Adipocyte (in vitro differentiated cells): ENCODE data around the gene ANGPT4.
A peak's percentile ranks its signal among the peaks of the same experiment; 100 is the strongest.
"Not testable (repeated sequence)": the region's sequence is repeated elsewhere in the genome, so short reads cannot be mapped to it uniquely, and the experiment has no call there.

Source experiments
- DNase-seq: peaks from one replicate; pipeline ENCODE4 v3.0.0-alpha.2; 2015; ENCODE audit warnings: low read depth
- H3K27me3 ChIP-seq: replicated peaks from 2 replicates; pipeline ENCODE4 v1.7.0; 2013; ENCODE audit warnings: mild to moderate bottlenecking, low read length, moderate library complexity; ENCODE audit not compliant: control insufficient read depth, insufficient read depth
- H3K36me3 ChIP-seq: 2 replicates; pipeline ENCODE4 v1.7.0; 2013; ENCODE audit warnings: low read length, mild to moderate bottlenecking, moderate library complexity; ENCODE audit not compliant: control insufficient read depth, insufficient read depth, severe bottlenecking
- H3K4me1 ChIP-seq: 2 replicates; pipeline ENCODE4 v1.7.0; 2013; ENCODE audit warnings: mild to moderate bottlenecking, low read length, moderate library complexity; ENCODE audit not compliant: control insufficient read depth, insufficient read depth
- H3K4me3 ChIP-seq: 2 replicates; pipeline ENCODE4 v1.7.0; 2013; ENCODE audit warnings: mild to moderate bottlenecking, low read length, moderate library complexity
- H3K9ac ChIP-seq: 2 replicates; pipeline ENCODE4 v1.7.0; 2013; ENCODE audit warnings: mild to moderate bottlenecking, low read length, moderate library complexity
- H3K9me3 ChIP-seq: 2 replicates; pipeline ENCODE4 v1.7.0; 2013; ENCODE audit warnings: mild to moderate bottlenecking, low read length, moderate library complexity; ENCODE audit not compliant: control insufficient read depth

ANGPT4 gene

DNA sequence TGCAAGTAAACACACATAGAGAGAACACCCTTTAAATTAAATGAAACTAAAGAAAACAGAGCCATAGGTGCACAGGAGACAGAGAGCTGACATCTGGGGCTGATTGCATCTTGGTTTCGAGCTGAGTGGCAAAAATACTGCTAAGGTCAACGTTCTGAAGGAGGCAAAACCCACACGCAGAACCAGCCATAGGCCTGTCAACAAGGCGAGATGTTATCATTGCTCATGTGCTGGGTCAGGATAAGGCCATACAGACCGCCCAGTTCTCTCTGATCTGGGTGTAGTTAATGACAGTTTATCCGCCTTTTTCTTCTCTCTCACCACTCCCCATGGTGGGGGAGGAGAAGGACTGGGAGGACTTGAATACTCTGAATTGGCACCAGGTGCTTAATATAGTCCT lies 87.1 kb downstream of the ANGPT4 start:
- H3K27me3 ChIP-seq = no peaks in the 10 kb centered on the region
- DNase-seq = no peak

DNA sequence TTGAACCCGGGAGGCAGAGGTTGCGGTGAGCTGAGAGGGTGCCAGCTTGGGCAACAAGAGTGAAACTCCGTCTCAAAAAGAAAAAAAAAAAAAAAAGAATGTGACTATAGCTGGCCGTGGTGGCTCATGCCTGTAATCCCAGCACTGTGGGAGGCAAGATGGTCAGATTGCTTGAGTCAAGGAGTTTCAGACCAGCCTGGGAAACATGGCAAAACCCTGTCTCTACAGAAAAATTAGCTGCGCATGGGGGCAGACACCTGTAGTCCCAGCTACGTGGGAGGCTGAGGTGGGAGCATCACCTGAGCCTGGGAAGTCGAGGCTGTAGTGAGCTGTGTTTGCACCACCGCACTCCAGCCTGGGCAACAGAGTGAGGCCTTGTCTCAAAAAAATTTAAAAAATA lies 88.2 kb downstream of the ANGPT4 start:
- not testable (repeated sequence) for DNase-seq, H3K27me3 ChIP-seq, H3K36me3 ChIP-seq, H3K4me3 ChIP-seq, H3K9ac ChIP-seq, H3K9me3 ChIP-seq
- H3K4me1 ChIP-seq = peaks cover 37% of the 10 kb centered on the region

More for the DNA sequence above, 87.1 kb downstream of the ANGPT4 start:
- Histone ChIP-seq H3K36me3 (no peaks in the 10 kb centered on the region), H3K4me1 (peaks cover 39% of the 10 kb centered on the region), H3K9ac (peak overlapping the region; percentile 71), H3K9me3 (peaks cover 4% of the 10 kb centered on the region), H3K4me3 (peak overlapping the region; percentile 55)

DNA sequence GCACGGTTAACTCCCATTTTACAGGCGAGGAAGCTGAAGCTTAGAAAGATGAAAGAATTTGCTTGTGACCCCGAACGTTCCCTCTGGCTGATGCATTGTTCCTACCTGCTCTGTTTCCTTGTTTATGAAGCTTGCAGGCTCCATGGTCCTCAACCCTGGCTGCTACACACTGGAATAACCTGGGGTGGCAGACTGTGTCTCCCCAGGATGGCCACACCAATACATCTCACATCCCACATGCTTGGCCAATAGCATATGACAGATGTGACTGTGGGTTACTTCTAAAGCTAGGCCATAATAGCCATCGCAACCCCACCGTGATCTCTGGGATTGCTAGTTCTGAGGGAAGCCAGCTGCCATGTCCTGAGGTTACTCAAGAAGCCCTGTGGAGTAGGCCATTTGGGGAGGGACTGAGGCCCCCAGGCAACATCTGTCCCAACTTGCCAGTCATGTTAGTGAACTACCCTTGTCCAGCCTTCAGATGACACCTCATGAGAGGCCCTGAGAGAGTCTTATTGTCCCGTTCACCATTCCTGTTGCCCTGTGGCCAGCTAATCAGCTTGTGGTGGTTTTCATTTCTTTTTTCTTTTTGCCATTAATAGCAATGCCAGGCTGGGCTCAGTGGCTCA lies 89.3 kb downstream of the ANGPT4 start:
- Histone ChIP-seq H3K4me3 (no peak overlapping the region), H3K27me3 (no peaks in the 10 kb centered on the region), H3K9ac (no peak overlapping the region), H3K4me1 (peaks cover 33% of the 10 kb centered on the region), H3K36me3 (no peaks in the 10 kb centered on the region), H3K9me3 (peaks cover 4% of the 10 kb centered on the region)
- no peak for DNase-seq

DNA sequence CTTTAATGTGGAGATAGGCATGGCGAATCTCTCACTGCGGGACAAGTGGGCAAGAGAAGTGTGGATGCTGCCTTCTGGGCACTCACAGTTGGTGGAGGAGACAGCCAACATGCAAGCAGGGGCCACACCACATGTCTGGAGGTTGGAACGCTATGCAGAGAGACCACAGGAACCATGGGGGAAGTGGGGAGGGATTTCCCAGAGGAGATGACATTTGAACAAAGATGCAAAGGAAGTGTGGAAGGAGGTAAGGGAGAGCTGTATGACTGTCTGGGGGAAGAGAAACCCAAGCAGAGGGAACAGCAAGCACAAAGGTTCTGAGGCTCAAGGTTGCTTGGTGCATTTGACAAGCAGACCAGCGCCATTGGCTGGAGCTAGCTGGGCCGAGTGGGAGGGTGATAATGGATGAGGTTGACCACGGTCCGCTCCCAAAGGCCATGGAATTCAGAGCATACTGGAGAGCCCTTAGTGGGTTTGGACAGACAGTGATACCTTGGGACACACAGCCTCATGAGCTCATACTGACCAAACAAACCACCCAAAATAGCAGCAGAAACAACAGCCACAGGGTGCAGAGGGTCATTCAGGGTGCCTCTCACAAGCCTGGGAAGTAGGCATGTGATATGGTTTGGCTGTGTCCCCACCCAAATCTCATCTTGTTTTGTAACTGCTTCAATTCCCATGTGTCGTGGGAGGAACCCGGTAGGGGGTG lies 90.3 kb downstream of the ANGPT4 start:
- H3K4me1 ChIP-seq = peaks cover 26% of the 10 kb centered on the region
- no peak overlapping the region for H3K9ac ChIP-seq
- H3K9me3 ChIP-seq = peaks cover 4% of the 10 kb centered on the region
- no peaks in the 10 kb centered on the region for H3K27me3 ChIP-seq
- H3K4me3 ChIP-seq = no peak overlapping the region
- H3K36me3 ChIP-seq = no peaks in the 10 kb centered on the region
- DNase-seq = no peak

DNA sequence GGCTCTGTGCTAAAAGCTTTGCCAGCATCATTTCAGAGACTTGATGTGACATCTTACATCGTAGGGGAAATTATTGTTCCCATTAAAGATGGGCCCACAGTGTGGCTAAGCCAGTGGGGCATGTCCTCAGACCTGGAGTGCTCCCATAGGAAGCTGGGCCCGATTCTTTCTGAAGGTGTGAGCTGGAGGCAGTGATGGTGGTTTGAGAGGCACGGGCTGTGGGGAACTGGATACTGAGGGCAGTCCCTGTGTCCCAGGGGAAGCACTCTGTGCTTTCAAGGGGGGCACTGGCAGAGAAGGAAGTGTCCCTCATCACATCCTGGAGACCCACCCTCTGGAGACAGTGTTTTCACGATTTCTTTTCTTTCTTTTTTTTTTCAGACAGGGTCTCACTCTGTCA lies 91.2 kb downstream of the ANGPT4 start:
- Histone ChIP-seq H3K27me3 (peaks cover 3% of the 10 kb centered on the region), H3K4me1 (peaks cover 19% of the 10 kb centered on the region), H3K9ac (no peak overlapping the region), H3K9me3 (peaks cover 4% of the 10 kb centered on the region), H3K4me3 (no peak overlapping the region), H3K36me3 (no peaks in the 10 kb centered on the region)
- DNase-seq = no peak

DNA sequence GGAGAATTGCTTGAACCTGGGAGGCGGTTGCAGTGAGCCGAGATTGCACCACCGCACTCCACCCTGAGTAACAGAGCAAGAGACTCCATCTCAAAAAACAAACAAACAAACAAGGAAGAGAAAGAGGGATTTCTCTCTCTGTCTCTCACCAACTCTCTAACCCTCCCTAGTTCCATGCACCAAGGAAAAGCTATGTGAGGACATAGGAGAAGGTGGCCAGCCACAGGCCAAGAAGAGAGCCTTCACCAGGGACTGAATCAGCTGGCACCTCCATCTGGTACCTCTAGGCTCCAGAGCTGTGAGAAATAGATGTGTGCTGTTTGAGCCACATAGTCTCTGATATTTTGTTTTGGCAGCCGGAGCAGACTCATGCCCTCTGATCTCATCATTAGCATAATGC lies 91.6 kb downstream of the ANGPT4 start:
- H3K4me1 ChIP-seq = peaks cover 15% of the 10 kb centered on the region
- peaks cover 4% of the 10 kb centered on the region for H3K9me3 ChIP-seq

DNA sequence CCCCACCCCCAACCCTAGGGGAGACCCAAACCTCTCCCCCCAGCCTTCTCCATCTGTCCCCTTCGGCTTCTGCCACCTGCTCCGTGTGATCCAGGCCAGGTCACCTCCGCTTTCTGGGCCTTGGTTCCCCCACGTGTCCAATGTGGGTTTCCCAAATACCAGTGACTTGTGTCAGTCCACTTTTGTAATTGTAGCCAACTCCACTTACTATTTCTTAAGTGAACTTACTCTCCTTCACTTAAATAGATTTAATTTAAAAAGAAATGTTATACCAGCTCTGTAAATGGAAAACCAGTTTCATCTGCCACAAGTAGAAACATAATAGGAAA lies 92.6 kb downstream of the ANGPT4 start:
- DNase-seq = no peak
- Histone ChIP-seq H3K9me3 (peaks cover 4% of the 10 kb centered on the region), H3K27me3 (peaks cover 6% of the 10 kb centered on the region), H3K4me1 (peaks cover 7% of the 10 kb centered on the region), H3K36me3 (no peaks in the 10 kb centered on the region), H3K9ac (no peak overlapping the region), H3K4me3 (no peak overlapping the region)

More for the DNA sequence above, 91.6 kb downstream of the ANGPT4 start:
- Histone ChIP-seq H3K36me3 (no peaks in the 10 kb centered on the region), H3K4me3 (no peak overlapping the region), H3K27me3 (peaks cover 6% of the 10 kb centered on the region), H3K9ac (no peak overlapping the region)
- no peak for DNase-seq

DNA sequence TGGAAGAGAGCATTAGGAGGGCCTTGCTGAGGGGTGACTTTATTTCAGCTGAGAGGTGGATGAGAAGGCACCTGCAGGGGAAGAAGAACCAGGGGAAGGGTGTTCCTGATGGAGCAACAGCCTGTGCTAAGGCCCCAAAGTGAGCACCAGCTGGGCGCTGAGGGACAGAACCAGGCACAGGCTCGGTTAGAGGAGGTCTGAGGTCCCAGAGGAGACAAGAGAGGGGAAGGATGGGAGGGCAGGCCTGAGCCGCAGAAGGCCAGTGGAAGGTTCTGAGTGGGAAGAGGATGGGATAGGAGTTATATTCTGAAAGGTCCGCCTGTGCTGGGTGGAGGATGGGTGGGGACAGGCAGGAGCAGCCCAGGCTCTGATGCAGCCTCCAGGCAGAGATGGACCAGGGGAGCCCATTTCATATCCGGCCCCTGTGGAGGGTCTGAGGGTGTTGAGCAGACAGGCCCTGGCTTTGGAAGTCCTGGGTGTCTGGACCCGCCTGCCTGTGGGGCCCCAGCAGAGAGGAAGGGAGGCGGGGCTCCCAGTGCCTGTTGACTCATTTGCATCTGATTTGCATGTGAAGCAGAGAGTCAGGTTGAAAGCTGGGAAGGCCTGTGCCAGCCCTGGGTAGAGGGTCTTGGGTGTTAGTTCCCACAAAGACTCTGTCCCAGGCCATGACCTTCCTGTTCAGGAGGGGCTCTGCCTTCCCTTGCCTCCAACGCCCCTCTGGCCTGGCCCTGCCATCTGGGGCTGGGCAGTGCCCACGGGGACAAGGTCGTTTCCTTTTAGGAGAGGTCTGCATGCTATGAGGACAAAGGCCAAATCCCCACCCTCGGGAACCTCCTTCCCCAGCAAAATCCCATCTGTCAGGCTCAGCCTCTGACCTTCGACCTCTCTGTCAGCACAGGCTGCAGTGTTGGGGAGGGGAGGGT lies 93.2 kb downstream of the ANGPT4 start:
- H3K36me3 ChIP-seq = no peaks in the 10 kb centered on the region
- no peak overlapping the region for H3K4me3 ChIP-seq
- H3K27me3 ChIP-seq = peaks cover 6% of the 10 kb centered on the region
- no peak for DNase-seq
- peaks cover 7% of the 10 kb centered on the region for H3K4me1 ChIP-seq
- peaks cover 4% of the 10 kb centered on the region for H3K9me3 ChIP-seq
- no peak overlapping the region for H3K9ac ChIP-seq

DNA sequence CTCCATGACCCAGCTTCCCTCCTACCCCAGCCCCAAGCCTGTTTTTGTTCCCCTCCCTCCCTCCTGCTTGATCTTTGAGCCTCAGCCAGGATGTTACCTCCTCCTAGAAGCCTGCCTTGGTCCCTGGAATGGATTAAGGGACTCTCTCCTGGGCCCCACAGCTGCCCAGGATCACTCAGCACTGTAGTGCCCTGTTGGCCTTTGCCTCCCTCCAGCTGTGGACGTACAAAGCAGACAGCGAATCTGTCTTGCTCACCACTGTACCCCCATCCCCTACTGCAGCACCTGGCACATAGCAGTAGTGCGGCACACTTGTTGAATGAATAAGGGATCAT lies 94.4 kb downstream of the ANGPT4 start:
- Histone ChIP-seq H3K9me3 (peaks cover 4% of the 10 kb centered on the region), H3K4me3 (no peak overlapping the region), H3K27me3 (peaks cover 6% of the 10 kb centered on the region), H3K9ac (no peak overlapping the region), H3K4me1 (peaks cover 7% of the 10 kb centered on the region), H3K36me3 (no peaks in the 10 kb centered on the region)
- no peak for DNase-seq

DNA sequence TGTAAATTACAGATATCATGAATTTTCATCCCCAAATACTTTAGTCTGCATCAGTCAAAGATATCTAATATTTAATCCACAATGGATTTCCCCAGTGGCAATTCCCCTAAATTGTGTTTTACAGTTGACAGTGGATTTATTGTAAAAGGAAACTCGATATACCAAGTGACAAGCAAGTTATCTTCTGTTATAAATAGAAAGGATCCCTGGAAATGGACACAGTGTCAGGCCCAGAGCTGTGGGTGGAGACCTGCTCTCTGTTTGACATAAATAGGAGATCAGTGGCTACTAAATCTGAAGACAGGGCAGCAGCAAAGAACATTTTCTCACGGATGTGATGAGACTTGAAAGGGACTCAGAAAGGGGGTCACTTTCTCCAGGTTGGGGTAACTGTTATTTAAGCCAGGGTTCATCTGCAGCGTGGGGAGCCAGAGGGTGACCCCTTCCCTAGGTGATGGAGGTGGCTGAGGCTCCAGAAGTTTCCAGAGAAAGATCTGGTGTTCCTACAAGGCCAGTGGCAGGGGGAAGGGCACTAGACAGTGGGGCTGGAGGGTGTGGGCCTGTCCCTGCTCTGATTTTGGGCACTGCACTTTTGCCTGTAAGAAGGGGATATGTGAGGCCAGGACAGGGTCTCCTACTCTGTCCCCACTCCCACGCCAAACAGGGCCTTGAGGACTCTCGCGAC lies 94.9 kb downstream of the ANGPT4 start:
- H3K9me3 ChIP-seq = no peaks in the 10 kb centered on the region
- peaks cover 6% of the 10 kb centered on the region for H3K27me3 ChIP-seq
- no peak for DNase-seq
- H3K4me3 ChIP-seq = no peak overlapping the region
- no peak overlapping the region for H3K9ac ChIP-seq
- H3K36me3 ChIP-seq = no peaks in the 10 kb centered on the region
- peaks cover 7% of the 10 kb centered on the region for H3K4me1 ChIP-seq
